ENCODE data around the gene LRRFIP2.

The LRRFIP2 gene

GRCh38 chr3:37097776-37098175 is 76.6 kb downstream of the LRRFIP2 start:
- DNase-seq (ENCODE audit: low spot score in 2 of 2) (no peak), ATAC-seq (replicated peaks; ENCODE audit: extremely low read depth, poor library complexity, severe bottlenecking) (no peak)
- Mint-ChIP-seq H3K27ac (ENCODE audit: low read depth) (peak overlapping the region; percentile 17), H3K4me3 (no peak overlapping the region), H3K4me1 (no peaks in the 10 kb centered on the region), H3K27me3 (no peaks in the 10 kb centered on the region), H3K9me3 (no peaks in the 10 kb centered on the region), H3K36me3 (ENCODE audit: insufficient read depth) (peaks cover 5% of the 10 kb centered on the region)

- Mint-ChIP-seq H3K27ac (ENCODE audit: low read depth) (peak overlapping the region; percentile 17), H3K4me1 (no peaks in the 10 kb centered on the region), H3K27me3 (no peaks in the 10 kb centered on the region), H3K4me3 (no peak overlapping the region), H3K36me3 (ENCODE audit: insufficient read depth) (peaks cover 5% of the 10 kb centered on the region), H3K9me3 (no peaks in the 10 kb centered on the region)
- ATAC-seq (replicated peaks; ENCODE audit: extremely low read depth, poor library complexity, severe bottlenecking) (no peak), DNase-seq (ENCODE audit: low spot score in 2 of 2) (no peak)
Observed at GRCh38 chr3:37096975-37097374, 77.4 kb downstream of the LRRFIP2 start.

GRCh38 chr3:37096288-37096687 is 78.1 kb downstream of the LRRFIP2 start:
- Mint-ChIP-seq H3K4me3 (no peak overlapping the region), H3K27ac (ENCODE audit: low read depth) (no peak overlapping the region), H3K27me3 (no peaks in the 10 kb centered on the region), H3K9me3 (no peaks in the 10 kb centered on the region), H3K36me3 (ENCODE audit: insufficient read depth) (peaks cover 8% of the 10 kb centered on the region), H3K4me1 (no peaks in the 10 kb centered on the region)
- DNase-seq (ENCODE audit: low spot score in 2 of 2): no peak
- no peak for ATAC-seq (replicated peaks; ENCODE audit: extremely low read depth, poor library complexity, severe bottlenecking)

- Mint-ChIP-seq H3K27me3 (no peaks in the 10 kb centered on the region), H3K4me3 (no peak overlapping the region), H3K9me3 (no peaks in the 10 kb centered on the region), H3K27ac (ENCODE audit: low read depth) (no peak overlapping the region), H3K4me1 (no peaks in the 10 kb centered on the region), H3K36me3 (ENCODE audit: insufficient read depth) (peaks cover 11% of the 10 kb centered on the region)
- DNase-seq (ENCODE audit: low spot score in 2 of 2) (no peak), ATAC-seq (replicated peaks; ENCODE audit: extremely low read depth, poor library complexity, severe bottlenecking) (no peak)
Observed at GRCh38 chr3:37094636-37095035, 79.7 kb downstream of the LRRFIP2 start.

GRCh38 chr3:37093481-37093880 is 80.9 kb downstream of the LRRFIP2 start:
- Mint-ChIP-seq H3K27ac (ENCODE audit: low read depth) (peak overlapping the region; percentile 48), H3K4me1 (no peaks in the 10 kb centered on the region), H3K27me3 (no peaks in the 10 kb centered on the region), H3K36me3 (ENCODE audit: insufficient read depth) (peaks cover 12% of the 10 kb centered on the region), H3K4me3 (no peak overlapping the region), H3K9me3 (no peaks in the 10 kb centered on the region)
- ATAC-seq (replicated peaks; ENCODE audit: extremely low read depth, poor library complexity, severe bottlenecking) (no peak), DNase-seq (ENCODE audit: low spot score in 2 of 2) (no peak)

- Mint-ChIP-seq H3K36me3 (ENCODE audit: insufficient read depth) (peaks cover 14% of the 10 kb centered on the region), H3K4me1 (no peaks in the 10 kb centered on the region), H3K4me3 (no peak overlapping the region), H3K9me3 (no peaks in the 10 kb centered on the region), H3K27ac (ENCODE audit: low read depth) (peak overlapping the region; percentile 11), H3K27me3 (no peaks in the 10 kb centered on the region)
- DNase-seq (ENCODE audit: low spot score in 2 of 2): no peak
- no peak for ATAC-seq (replicated peaks; ENCODE audit: extremely low read depth, poor library complexity, severe bottlenecking)
Observed at GRCh38 chr3:37092484-37092883, 81.9 kb downstream of the LRRFIP2 start.

- no peak overlapping the region for H3K27ac Mint-ChIP-seq (ENCODE audit: low read depth)
- DNase-seq (ENCODE audit: low spot score in 2 of 2): no peak
- H3K9me3 Mint-ChIP-seq: no peaks in the 10 kb centered on the region
- H3K4me1 Mint-ChIP-seq: no peaks in the 10 kb centered on the region
- peaks cover 18% of the 10 kb centered on the region for H3K36me3 Mint-ChIP-seq (ENCODE audit: insufficient read depth)
- H3K27me3 Mint-ChIP-seq: no peaks in the 10 kb centered on the region
- no peak for ATAC-seq (replicated peaks; ENCODE audit: extremely low read depth, poor library complexity, severe bottlenecking)
- no peak overlapping the region for H3K4me3 Mint-ChIP-seq
Observed at GRCh38 chr3:37087870-37088269, 86.5 kb downstream of the LRRFIP2 start.

- H3K27ac Mint-ChIP-seq (ENCODE audit: low read depth): no peak overlapping the region
- ATAC-seq (replicated peaks; ENCODE audit: extremely low read depth, poor library complexity, severe bottlenecking): no peak
- H3K9me3 Mint-ChIP-seq: no peaks in the 10 kb centered on the region
- no peak for DNase-seq (ENCODE audit: low spot score in 2 of 2)
- H3K4me1 Mint-ChIP-seq: no peaks in the 10 kb centered on the region
- H3K36me3 Mint-ChIP-seq (ENCODE audit: insufficient read depth): peaks cover 18% of the 10 kb centered on the region
- no peak overlapping the region for H3K4me3 Mint-ChIP-seq
- no peaks in the 10 kb centered on the region for H3K27me3 Mint-ChIP-seq
Observed at GRCh38 chr3:37086918-37087317, 87.5 kb downstream of the LRRFIP2 start.

GRCh38 chr3:37082317-37082716 is 92.1 kb downstream of the LRRFIP2 start:
- Mint-ChIP-seq H3K9me3 (no peaks in the 10 kb centered on the region), H3K4me3 (no peak overlapping the region), H3K27ac (ENCODE audit: low read depth) (no peak overlapping the region), H3K36me3 (ENCODE audit: insufficient read depth) (peaks cover 16% of the 10 kb centered on the region), H3K27me3 (no peaks in the 10 kb centered on the region), H3K4me1 (no peaks in the 10 kb centered on the region)
- DNase-seq (ENCODE audit: low spot score in 2 of 2): no peak
- ATAC-seq (replicated peaks; ENCODE audit: extremely low read depth, poor library complexity, severe bottlenecking): no peak

GRCh38 chr3:37075955-37076354 is 98.4 kb downstream of the LRRFIP2 start:
- peaks cover 21% of the 10 kb centered on the region for H3K36me3 Mint-ChIP-seq (ENCODE audit: insufficient read depth)
- no peak for ATAC-seq (replicated peaks; ENCODE audit: extremely low read depth, poor library complexity, severe bottlenecking)
- no peak for DNase-seq (ENCODE audit: low spot score in 2 of 2)
- no peaks in the 10 kb centered on the region for H3K4me1 Mint-ChIP-seq
- H3K27me3 Mint-ChIP-seq: no peaks in the 10 kb centered on the region
- H3K27ac Mint-ChIP-seq (ENCODE audit: low read depth): peak overlapping the region; percentile 29
- no peaks in the 10 kb centered on the region for H3K9me3 Mint-ChIP-seq
- no peak overlapping the region for H3K4me3 Mint-ChIP-seq

GRCh38 chr3:37074178-37074577 is 100.2 kb downstream of the LRRFIP2 start:
- Mint-ChIP-seq H3K9me3 (no peaks in the 10 kb centered on the region), H3K27ac (ENCODE audit: low read depth) (no peak overlapping the region), H3K27me3 (no peaks in the 10 kb centered on the region), H3K4me3 (no peak overlapping the region), H3K36me3 (ENCODE audit: insufficient read depth) (peaks cover 16% of the 10 kb centered on the region), H3K4me1 (no peaks in the 10 kb centered on the region)
- ATAC-seq (replicated peaks; ENCODE audit: extremely low read depth, poor library complexity, severe bottlenecking): no peak
- no peak for DNase-seq (ENCODE audit: low spot score in 2 of 2)

- no peaks in the 10 kb centered on the region for H3K9me3 Mint-ChIP-seq
- H3K27me3 Mint-ChIP-seq: no peaks in the 10 kb centered on the region
- ATAC-seq (replicated peaks; ENCODE audit: extremely low read depth, poor library complexity, severe bottlenecking) (no peak), DNase-seq (ENCODE audit: low spot score in 2 of 2) (no peak)
- H3K27ac Mint-ChIP-seq (ENCODE audit: low read depth): no peak overlapping the region
- H3K36me3 Mint-ChIP-seq (ENCODE audit: insufficient read depth): peaks cover 15% of the 10 kb centered on the region
- H3K4me3 Mint-ChIP-seq: no peak overlapping the region
- no peaks in the 10 kb centered on the region for H3K4me1 Mint-ChIP-seq
Observed at GRCh38 chr3:37072892-37073291, 101.5 kb downstream of the LRRFIP2 start.

- no peaks in the 10 kb centered on the region for H3K4me1 Mint-ChIP-seq
- H3K4me3 Mint-ChIP-seq: no peak overlapping the region
- DNase-seq (ENCODE audit: low spot score in 2 of 2) (no peak), ATAC-seq (replicated peaks; ENCODE audit: extremely low read depth, poor library complexity, severe bottlenecking) (no peak)
- H3K9me3 Mint-ChIP-seq: no peaks in the 10 kb centered on the region
- no peak overlapping the region for H3K27ac Mint-ChIP-seq (ENCODE audit: low read depth)
- peaks cover 15% of the 10 kb centered on the region for H3K36me3 Mint-ChIP-seq (ENCODE audit: insufficient read depth)
- no peaks in the 10 kb centered on the region for H3K27me3 Mint-ChIP-seq
Observed at GRCh38 chr3:37071921-37072320, 102.5 kb downstream of the LRRFIP2 start.

GRCh38 chr3:37068031-37068430 is 106.4 kb downstream of the LRRFIP2 start:
- Mint-ChIP-seq H3K27ac (ENCODE audit: low read depth) (no peak overlapping the region), H3K36me3 (ENCODE audit: insufficient read depth) (peaks cover 9% of the 10 kb centered on the region), H3K9me3 (no peaks in the 10 kb centered on the region), H3K4me3 (no peak overlapping the region), H3K27me3 (no peaks in the 10 kb centered on the region), H3K4me1 (peaks cover 5% of the 10 kb centered on the region)
- no peak for ATAC-seq (replicated peaks; ENCODE audit: extremely low read depth, poor library complexity, severe bottlenecking)
- DNase-seq (ENCODE audit: low spot score in 2 of 2): no peak
